ENCODE data around the gene FOXO1. TPM values are rescaled to one million over a fixed set of nuclear protein-coding genes. Genes with fewer than 3 reads are reported as not detected.

FOXO1 gene
- total RNA-seq, 1 experiment from 2014 or later: 6.8 TPM

DNA sequence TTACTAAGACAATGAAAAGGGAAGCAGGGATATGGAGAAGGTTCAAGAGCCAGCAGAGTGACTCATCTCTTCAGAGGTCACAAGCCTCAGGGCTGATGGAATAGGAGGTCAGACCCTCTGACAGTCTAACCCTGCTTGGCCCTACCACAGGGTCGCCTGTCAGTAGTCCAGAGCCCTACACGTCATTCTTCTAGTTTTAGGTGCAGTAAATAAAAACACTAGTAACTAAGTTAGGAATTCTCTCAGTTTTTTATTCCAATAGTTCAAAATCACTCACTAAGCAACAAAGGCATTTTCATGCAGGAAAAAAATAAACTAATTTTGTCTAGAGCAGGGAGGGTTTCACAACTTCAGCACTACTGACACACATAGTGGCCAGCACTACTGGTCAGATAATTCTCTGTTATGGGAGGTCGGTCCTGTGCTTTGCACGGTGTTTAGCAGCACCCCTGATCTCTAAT lies 27.2 kb downstream of the FOXO1 start:
- DNase-seq (ENCODE audit: low read depth): peak; percentile 84

DNA sequence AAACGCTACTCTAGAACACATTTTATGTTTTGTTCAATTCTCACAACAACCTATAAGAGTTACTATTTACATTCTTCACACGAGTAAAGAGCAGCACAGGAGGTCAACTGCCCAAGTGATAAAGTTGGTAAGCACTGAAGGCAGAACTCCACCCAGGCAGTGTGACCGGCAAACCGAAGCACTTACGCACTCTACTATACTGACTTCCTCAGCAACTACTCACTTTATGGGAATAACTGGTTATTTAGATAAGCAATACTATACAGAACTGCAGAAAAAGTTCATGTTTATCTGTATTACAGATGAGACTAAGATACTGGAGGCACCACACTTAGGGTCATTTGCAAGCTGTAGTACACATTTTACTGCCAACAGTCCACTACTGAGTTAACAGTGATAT lies 28.8 kb downstream of the FOXO1 start:
- no peak for DNase-seq (ENCODE audit: low read depth)

DNA sequence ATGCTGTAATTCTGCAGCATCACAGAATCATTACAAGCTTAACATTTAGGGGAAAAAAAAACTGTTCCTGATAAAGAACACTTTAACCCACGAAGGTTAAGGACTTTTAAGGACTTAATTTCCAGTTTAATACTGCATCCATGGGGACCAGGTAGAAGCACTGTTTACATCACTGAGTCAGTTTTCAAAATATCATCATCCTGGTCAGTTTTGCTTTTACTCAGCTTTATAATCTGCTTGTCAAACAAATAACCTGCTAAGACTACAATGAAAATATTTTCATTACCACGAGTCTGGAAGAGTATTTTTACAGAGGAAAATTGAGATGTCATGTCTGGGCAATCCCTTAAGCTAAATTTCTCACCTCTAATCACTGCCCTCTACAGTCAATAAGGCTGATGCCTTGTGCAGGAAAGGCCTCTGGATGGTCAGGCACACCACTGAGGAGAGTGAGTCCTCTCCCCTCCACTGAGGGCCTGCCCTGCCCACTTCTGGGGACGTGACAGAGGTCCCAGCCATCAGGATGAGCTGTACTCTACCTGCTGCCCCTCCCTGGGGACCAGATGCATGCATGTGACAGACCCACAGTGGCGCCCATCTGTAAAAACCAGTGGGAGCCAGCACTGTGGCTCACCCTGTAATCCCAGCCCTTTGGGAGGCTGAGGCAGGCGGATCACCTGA lies 31.0 kb downstream of the FOXO1 start:
- DNase-seq (ENCODE audit: low read depth): no peak

DNA sequence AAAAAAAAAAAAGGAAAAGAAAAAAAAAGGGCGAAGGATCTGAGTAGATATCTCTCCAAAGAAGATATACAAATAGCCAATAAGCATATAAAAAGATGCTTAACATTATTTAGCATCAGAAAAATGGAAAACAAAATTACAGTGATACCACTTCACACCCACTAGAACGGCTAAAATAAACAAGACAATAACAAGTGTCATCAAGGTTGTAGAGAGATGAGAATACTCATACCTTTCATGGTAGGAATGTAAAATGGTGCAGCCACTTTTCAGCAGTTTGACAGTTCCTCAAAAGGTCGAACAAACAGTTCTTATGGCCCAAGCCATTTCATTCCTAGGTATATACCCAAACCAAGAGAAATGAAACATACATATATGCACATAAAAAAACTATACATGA lies 33.5 kb downstream of the FOXO1 start:
- DNase-seq (ENCODE audit: low read depth): no peak

DNA sequence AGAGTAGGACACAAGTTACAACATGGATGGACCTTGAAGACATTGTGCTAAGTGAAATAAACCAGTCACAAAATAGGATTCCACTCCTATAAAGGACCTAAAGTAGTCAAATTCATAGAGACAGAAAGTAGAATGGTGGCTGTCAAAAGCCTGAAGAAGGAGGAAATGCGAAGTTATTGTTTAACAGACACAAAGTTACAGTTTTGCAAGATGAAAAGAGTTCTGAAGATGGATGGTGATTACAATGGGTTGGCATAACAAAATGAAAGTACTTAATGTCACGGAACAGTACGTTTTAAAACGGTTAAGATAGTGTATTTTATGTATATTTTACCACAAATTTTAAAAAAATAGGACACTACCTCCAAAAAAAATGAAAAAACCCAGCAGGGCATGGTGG lies 34.8 kb downstream of the FOXO1 start:
- DNase-seq (ENCODE audit: low read depth): no peak

DNA sequence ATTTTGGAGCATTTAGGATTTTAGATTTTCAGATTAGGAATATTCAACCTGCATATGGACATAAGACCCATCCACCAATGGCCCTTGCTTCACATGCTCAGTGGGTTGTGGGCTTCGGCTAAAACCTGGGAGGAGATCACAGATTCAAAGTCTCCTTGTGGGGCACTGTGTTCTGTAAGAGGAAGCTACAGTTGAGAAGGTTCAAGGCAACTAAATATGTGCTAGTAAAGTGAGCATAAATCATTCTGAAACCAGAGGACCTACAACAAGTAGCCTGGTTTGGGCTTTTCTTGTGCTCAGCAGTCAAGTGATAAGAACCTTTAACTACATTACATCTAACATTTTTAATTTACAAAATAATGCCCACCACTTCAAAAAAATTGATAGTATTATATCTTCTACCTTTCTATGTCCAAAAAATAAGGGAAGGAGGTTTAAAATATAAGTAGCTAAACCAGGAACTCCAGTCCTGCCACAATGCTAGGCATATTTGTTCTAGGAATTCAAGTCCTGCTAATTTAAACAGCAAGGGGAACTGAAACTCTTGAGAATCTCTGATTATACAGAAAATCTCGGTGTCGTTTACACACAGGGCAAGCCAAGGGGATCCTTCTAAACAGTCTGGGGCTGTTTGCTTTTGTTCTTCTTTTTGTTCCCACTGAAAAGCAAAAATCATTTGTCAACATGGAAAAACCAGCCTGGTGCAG lies 36.6 kb downstream of the FOXO1 start:
- no peak for DNase-seq (ENCODE audit: low read depth)

DNA sequence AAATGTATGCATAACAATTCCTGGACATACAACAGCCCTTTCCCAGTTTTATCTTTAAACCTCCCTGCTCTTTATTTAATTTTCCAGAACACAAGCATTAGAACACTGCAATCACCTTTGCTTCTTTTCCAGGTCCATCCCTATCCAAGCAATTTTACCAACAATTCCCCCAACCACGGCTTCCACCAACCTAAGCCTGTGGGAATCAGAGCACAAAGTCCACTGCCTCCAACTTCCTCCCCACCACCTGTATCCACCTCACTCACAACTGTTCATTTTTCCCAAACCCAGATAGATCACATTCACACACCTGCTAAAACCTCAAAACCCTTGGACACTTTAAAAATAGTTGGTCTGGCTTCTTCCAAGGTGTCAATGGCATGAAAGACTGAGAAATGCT lies 39.5 kb downstream of the FOXO1 start:
- DNase-seq (ENCODE audit: low read depth): no peak

DNA sequence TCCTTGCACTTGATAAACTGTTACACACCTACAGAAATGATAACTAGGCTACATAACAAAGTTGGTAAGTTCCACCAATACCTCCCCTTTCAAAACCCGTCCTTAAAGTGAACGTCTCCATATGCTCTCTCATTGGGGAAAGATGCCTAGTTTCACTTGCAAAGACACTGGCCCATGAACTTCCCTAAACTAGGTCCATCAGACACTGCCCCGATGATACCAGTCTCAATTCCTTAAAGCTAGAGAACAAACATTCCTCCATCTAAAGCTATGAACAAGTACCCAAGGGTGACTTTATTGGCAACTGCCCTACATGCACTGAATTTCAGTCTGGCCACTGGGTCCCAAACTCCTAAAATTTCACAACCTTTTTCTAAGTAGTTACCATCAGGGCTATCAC lies 39.9 kb downstream of the FOXO1 start:
- no peak for DNase-seq (ENCODE audit: low read depth)

DNA sequence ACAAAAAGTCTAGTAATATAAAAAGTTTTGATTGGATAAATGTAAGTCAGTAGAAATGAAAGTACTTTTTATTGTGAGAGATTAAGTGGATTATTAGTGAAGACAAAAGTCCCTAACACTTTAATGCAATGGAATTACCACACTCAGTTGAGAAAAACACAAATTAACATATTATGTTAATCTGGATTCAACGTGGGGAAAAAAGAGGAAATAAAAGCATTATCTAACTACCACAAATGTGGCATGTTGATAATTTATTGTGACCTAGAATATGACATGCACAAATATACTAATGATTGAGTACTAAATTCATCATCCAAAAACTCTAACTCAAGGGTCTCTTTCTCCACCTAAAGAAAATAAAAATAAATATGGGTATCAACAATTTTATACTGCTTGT lies 41.5 kb downstream of the FOXO1 start:
- no peak for DNase-seq (ENCODE audit: low read depth)

DNA sequence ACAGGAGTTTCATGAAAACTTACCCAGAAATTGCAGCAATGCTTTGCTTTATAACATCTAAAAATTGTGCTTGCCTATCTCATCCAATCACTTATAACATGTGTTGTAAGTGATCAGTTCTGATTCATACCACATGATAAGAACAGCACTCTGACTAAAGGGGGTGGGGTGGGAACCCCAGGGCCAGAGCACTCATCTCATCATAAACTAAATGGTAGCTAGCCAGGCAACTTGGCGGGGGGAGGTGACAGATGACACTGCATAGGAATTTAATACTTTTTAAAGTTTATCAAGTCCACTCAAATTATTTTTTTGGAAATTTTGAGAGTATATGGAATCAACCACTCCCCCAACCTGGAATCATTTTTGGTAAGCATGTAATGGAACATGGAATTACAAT lies 42.1 kb downstream of the FOXO1 start:
- DNase-seq (ENCODE audit: low read depth): peak; percentile 21

DNA sequence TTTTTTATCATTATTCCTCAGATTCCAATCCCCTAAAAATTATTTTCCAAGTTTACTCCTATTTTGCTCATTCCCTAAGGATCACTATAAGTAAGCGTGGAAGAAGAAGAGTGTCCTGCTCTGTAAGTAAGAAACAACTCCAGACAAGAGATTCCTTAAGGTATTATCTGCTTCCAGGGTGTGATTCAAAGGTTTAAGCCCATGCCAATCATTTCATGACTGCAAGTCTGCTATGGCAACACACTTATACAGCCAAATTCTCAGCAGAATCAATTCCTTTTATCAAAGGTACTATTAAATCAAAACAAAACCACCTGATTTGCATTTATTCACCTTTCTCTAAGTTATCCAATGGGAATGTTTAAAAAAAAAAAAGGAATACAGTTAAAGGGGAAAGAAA lies 43.7 kb downstream of the FOXO1 start:
- no peak for DNase-seq (ENCODE audit: low read depth)

DNA sequence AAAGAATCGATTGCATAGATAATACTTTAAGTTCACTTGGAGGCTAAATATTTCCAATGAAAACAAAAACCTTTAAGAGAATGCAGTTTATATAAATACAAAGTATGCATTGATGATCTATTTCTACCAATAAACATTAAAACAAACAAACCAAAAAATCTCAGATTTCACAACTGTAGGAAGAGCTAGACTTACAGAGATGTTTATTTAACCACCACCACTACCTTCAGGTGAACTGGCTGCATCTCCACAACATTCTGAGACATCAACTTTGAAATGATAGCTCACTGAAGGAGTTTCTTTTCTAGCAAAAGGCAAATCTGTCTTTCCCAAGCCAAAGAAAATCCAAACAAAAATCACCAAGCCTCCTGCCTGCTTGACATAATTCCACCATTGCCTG lies 44.2 kb downstream of the FOXO1 start:
- DNase-seq (ENCODE audit: low read depth): no peak

DNA sequence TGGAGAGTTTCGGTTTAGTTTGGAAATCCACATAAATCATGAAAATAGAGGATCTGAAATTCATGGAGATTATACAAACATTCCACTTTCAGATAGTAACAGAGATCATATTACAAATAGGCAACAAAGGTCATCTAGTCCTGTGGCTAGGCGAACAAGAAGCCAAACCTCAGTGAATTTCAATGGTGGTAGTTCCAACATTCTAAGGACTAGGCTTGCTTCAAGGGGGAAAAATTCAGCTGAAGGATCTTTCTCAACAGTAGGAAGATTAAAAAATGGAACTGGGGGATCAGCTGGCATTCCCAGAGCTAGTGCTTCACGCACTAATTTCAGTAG lies 47.0 kb downstream of the FOXO1 start:
- peak; percentile 25 for DNase-seq (ENCODE audit: low read depth)

DNA sequence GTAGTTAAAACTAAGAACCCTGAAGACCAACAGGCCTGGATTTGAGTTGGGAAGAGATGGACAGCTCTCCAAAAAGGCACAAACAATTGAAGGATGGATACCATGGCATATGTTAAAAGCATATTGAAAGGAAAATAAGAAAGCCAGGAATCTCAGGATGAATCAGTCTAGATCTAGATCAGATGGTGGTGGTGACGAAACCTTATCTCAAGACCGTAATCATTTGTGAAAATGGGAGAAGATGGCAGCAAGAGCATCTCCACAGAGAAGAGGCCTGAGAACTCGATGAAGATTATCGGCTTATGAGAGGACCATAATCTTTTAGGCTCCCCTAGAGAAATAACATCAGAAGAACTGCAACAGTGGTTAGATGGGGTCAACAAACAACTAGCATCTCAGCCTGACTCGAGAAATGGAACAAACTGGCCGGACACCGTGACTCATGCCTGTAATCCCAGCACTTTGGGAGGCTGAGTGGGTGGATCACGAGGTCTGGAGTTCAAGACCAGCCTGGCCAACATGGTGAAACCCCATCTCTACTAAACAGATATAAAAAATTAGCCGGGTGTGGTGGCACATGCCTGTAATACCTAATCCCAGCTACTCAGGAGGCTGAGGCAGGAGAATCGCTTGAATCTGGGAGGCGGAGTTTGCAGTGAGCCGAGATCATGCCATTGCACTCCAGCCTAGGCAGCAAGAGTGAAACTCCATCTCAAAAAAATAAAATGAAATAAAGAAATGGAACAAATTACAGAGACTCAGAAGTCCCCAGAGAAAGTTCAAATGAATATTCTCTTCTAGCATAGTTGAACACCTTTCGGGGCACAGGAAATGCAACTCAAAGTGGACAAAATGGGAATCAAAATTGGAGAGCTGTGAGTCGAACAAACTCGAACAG lies 47.6 kb downstream of the FOXO1 start:
- DNase-seq (ENCODE audit: low read depth): no peak

DNA sequence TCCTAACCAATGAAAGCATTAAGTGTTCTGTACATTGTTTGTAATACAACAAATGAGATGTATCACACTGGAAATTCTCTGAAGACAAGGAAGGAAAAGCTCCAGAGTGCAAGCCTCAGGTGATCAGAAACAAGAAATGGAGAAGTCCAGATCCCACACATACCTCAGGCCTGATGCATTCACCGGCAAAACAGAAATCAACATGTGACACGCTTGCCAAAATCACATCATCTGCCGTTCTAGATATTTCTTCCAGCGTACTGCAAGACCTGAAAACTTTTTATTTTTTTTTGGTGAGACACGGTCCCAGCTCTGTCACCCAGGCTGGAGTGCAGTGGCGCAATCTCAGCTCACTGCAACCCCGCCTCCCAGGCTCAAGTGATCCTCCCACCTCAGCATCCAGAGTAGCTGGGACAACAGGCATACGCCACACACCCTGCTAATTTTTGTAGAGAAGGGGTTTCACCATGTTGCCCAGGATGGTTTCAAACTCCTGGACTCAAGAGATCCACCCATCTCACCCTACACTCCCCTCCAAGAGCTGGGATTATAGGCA lies 48.6 kb downstream of the FOXO1 start:
- no peak for DNase-seq (ENCODE audit: low read depth)

DNA sequence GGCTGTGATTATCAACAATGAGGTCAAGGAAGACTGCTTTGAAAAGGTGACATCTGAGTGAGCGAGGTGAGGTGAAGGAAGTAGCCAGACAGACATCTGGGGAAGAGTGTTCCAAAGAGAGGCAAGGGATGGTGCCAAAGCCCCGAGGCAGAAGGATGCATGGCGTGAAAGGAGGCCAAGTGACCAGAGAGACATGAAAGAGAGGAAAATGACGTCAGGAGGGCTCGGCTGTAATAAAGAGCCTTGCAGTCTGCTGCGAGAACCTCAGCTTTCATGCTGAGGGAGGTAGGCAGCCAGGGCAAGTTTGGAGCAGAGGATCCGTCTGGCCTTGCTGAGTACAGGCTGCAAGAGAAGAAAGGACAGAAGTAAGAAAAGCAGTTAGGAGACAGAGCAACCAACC lies 50.8 kb downstream of the FOXO1 start:
- peak; percentile 9 for DNase-seq (ENCODE audit: low read depth)

DNA sequence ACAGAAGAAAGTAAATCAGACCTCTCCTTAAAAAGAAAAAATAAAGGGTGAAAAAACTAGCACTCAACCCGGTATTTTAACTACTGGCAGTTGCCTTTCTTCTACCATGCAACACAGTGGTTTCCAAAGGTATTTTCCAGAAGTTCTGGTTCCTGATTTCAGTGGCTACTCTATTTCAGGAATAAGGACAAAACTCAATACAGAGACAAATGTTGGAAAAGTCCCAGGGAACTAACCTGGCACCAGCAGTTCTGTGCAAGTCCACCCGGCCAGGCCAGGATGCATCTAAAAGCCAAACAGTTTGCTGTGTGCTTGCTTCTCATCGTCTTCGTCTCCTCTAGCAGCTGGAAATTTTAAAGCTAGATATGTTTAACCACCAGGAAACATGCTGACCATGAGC lies 52.5 kb downstream of the FOXO1 start:
- DNase-seq (ENCODE audit: low read depth): no peak

DNA sequence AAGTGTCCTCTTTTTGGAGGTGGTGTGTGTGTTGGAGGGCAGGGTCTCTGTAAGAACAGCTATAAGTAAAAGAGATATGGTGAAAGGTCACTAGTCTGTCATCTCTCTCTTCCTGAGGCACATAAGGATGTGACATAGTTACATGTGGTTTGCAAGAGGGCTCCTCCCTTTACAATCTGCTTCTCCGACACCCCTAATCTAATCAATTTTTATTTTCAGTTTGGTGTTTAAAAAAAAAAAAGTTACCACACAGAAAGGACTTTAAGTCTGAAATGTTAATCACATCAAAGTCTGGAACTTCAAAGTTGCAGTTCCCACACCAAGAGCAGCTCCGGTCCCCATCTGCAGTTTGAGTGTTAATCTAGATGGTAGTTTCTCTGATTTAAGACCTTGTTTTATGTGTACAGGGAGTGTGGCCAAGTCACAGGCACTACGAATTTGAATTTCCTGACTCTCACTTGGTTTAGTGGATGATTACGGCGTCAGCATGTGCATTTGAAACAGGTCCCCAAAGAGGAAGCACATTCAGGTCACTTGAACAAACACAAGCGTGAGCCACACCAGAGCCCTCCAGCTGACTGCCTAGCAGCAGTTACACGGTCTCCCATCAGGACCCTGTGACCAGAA lies 53.1 kb downstream of the FOXO1 start:
- no peak for DNase-seq (ENCODE audit: low read depth)

DNA sequence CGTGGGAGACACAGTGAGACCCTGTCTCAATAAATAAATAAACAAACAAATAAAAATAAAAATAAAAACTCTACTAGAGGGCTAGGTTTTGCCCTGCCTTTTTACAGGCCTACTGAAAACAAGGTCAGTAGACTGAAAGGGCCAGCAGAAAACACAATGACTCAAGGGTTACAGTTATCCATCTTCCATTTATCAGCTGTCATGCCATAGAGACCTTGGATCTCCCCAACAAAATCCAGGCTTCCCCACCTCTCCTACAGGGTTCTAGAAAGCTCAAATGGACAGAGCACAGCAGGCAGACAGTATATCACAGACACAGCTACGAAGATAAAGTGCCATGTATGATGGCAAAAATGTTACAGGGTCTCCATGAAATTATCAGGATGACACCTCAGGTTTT lies 54.4 kb downstream of the FOXO1 start:
- no peak for DNase-seq (ENCODE audit: low read depth)

DNA sequence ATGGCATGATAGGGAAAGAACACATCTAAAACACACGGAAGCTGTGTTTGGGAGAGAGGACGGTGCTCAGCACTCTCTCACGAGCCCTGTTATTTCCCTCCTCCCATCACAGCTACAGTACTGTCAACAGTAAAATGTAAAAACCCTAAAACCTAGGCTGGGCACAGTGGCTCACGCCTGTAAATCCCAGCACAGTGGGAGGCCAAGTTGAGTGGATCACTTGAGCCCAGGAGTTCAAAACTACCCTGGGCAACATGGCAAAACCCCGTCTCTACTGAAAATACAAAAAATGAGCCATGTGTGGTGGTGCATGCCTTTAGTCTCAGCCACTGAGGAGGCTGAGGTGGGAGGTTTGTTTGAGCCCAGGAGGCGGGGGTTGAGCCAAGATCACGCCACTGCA lies 54.8 kb downstream of the FOXO1 start:
- DNase-seq (ENCODE audit: low read depth): no peak

DNA sequence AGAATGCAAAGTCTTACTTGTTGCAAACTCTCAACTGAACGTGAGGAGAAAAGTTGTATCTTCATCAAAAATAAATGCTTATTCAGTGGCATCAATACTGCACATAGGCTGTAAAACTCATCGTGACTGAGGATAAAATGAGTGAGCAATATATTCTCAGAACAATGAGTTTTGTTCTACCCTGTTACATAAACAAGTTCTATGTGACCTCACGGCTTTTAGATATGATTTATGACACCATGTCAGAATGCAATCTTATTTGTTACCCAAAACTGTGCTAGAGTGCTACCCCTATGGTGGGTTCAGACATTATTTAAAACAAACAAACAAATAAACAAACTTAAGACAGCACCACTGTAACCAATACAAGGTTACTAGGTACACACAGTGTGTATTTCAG lies 55.4 kb downstream of the FOXO1 start:
- no peak for DNase-seq (ENCODE audit: low read depth)
